AG04450 (cell line): ENCODE measurements around the gene PPL. TPM values are rescaled to one million over a fixed set of nuclear protein-coding genes. Genes with fewer than 3 reads are reported as not detected.

ENCODE experiments used
- CTCF ChIA-PET: fragments of 300-600, 350-600 bp; formaldehyde crosslinking; extraction: SDS; loops from one replicate; lab custom pipeline; 2022; ENCODE audit warnings: antibody characterized with exemption, inconsistent platforms; lab: Charles Lee
- POLR2A ChIA-PET: fragments of 350-600 bp; formaldehyde crosslinking; extraction: SDS; loops from one replicate; lab custom pipeline; 2021; ENCODE audit warnings: antibody characterized with exemption, inconsistent platforms; lab: Yijun Ruan, JAX
- DNase-seq: peaks from one replicate; pipeline ENCODE4 v3.0.0-alpha.2; 2011; ENCODE audit warnings: low read depth, low spot score
- H3K27ac ChIP-seq: one replicate; pipeline ENCODE4 v1.5.1; 2012; ENCODE audit warnings: low read depth, low read length, control low read depth
- H3K27me3 ChIP-seq: one replicate; pipeline ENCODE4 v1.6.0; 2012; ENCODE audit warnings: low read length; ENCODE audit not compliant: control insufficient read depth, insufficient read depth
- H3K4me3 ChIP-seq: 2 replicates; pipeline ENCODE4 v1.5.1; 2011; ENCODE audit warnings: mild to moderate bottlenecking, low read depth, low read length, control low read depth
- H3K9me3 ChIP-seq: 2 replicates; pipeline ENCODE4 v1.5.1; 2012; ENCODE audit warnings: low read length; ENCODE audit not compliant: control insufficient read depth, insufficient read depth
- CTCF ChIP-seq: IDR thresholded peaks from 2 replicates; pipeline ENCODE4 v1.5.1; 2011; ENCODE audit warnings: low read depth, low read length, control low read depth, inconsistent platforms
- polyA plus RNA-seq: library from polyadenylated mRNA; depleted of rRNA; stranded (reverse); fragments of >200 nt; gene quantifications from 2 replicates; pipeline ENCODE4 v1.2.3, GENCODE V29; 2011; rRNA removed

Gene PPL
- polyA plus RNA-seq, 1 experiment: 2.0 TPM

GRCh38 chr16:4832698-4833343 lies 104.1 kb downstream of the PPL start:
- TF ChIP-seq CTCF: no peak
- Histone ChIP-seq H3K4me3 (no peak overlapping the region), H3K27ac (no peak overlapping the region), H3K27me3 (no peaks in the 10 kb centered on the region), H3K9me3 (no peaks in the 10 kb centered on the region)
- POLR2A ChIA-PET: no interaction called here
- DNase-seq: no peak
- CTCF ChIA-PET: interaction anchor here (1.9 kb wide), 1 partner anchor 123 kb away, joined by 5 read pairs; no protein-coding TSS in a partner anchor

Other genes with a start within 250 kb of the PPL start
- gene NUDT16L1, start 243.6 kb downstream of the PPL start, polyA plus RNA-seq: 25.2 and 29.3 TPM in 2 replicates
- 14.0 and 15.0 TPM in 2 replicates for gene ANKS3, start 202.9 kb downstream of the PPL start, polyA plus RNA-seq
- 0.89 and 1.6 TPM in 2 replicates for gene DNAAF8, start 202.6 kb downstream of the PPL start, polyA plus RNA-seq
- 3.1 and 4.2 TPM in 2 replicates for gene ZNF500, start 170.0 kb downstream of the PPL start, polyA plus RNA-seq
- not detected in 2 replicates for gene SEPTIN12, start 148.8 kb downstream of the PPL start, polyA plus RNA-seq
- gene SMIM22, start 141.8 kb downstream of the PPL start, polyA plus RNA-seq: not detected in 2 replicates
- 9.2 and 14.3 TPM in 2 replicates for gene ROGDI, start 134.5 kb downstream of the PPL start, polyA plus RNA-seq
- 44.2 and 46.3 TPM in 2 replicates for gene GLYR1, start 89.9 kb downstream of the PPL start, polyA plus RNA-seq
- gene UBN1, start 89.7 kb downstream of the PPL start, polyA plus RNA-seq: 11.2 TPM in 2 replicates
- 0.05 and 0.06 TPM in 2 replicates for gene SEC14L5, start 21.2 kb upstream of the PPL start, polyA plus RNA-seq
- gene NAGPA, start 96.8 kb upstream of the PPL start, polyA plus RNA-seq: 7.9 and 8.9 TPM in 2 replicates
- 1.2 and 1.3 TPM in 2 replicates for gene C16orf89, start 128.8 kb upstream of the PPL start, polyA plus RNA-seq
- 35.4 and 39.3 TPM in 2 replicates for gene ALG1, start 134.7 kb upstream of the PPL start, polyA plus RNA-seq
- gene EEF2KMT, start 160.6 kb upstream of the PPL start, polyA plus RNA-seq: 6.1 and 8.2 TPM in 2 replicates